GM19463 (cell line): ENCODE measurements around the gene C19orf33.

Experiments
- ATAC-seq: cut with Tn5 transposase; IDR thresholded peaks from one replicate; pipeline ENCODE4 v1.9.1; 2021; ENCODE audit warnings: mild to moderate bottlenecking, moderate library complexity; ENCODE audit not compliant: unreplicated experiment

Gene C19orf33

DNA sequence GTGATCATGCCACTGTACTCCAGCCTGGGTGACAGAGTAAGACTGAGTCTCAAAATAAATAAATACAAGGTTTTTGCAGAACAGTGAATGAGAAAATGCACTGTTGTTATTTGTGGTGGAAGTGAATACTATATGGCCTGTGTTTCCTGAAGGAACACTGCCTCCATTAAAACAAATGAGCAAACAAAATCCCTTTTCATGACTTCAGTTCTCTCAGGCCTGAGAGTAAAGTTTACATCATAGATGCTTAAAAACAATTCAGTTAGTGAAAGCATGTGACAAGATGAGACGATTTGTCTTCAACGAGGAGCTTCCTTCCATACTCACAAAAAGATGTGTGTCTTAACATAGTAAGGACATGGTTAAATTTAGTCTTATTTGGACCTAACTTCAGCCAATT, 25.3 kb upstream of the C19orf33 start:
- ATAC-seq = no peak

DNA sequence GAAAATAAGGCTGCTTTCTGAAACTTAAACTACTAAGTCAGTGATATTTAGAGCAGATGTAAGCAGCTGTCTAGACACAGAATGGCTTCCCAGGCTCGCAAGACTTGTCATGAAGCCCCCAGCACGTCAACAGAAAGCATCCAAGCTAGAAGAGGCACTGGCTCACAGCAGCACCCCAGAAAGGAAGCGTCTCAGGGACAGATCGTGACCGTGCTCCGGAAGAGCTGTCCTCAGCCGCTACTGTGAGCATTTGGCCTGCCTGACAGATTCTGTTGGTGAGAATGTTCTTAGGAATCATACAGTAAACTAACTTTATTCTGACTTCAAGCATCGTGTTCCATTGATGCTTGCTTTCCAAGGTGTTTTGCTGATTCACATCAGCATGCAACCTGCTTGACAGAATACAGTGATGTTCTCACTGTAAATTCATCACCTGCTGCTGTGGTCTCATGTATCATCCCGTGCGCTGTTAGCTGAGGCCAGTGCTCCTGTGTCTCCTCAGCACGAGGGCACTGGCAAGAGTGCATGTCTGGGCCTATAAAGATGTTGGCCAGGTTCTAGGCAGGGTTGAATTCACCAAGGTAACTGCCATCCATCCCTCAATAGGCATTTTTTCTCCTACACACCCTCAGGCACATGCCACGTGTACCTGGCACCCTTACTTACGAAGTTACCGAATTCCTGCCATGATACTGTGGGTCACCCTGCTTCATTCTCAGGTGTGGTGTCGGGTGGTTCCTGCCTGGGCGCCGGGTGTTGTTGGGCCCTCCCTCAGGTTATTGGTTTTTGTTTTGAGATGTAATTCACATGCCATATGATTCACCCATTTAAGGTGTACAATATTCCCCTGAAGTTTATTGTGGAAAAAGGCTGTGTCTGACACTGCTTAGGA, 23.8 kb upstream of the C19orf33 start:
- ATAC-seq = no peak

DNA sequence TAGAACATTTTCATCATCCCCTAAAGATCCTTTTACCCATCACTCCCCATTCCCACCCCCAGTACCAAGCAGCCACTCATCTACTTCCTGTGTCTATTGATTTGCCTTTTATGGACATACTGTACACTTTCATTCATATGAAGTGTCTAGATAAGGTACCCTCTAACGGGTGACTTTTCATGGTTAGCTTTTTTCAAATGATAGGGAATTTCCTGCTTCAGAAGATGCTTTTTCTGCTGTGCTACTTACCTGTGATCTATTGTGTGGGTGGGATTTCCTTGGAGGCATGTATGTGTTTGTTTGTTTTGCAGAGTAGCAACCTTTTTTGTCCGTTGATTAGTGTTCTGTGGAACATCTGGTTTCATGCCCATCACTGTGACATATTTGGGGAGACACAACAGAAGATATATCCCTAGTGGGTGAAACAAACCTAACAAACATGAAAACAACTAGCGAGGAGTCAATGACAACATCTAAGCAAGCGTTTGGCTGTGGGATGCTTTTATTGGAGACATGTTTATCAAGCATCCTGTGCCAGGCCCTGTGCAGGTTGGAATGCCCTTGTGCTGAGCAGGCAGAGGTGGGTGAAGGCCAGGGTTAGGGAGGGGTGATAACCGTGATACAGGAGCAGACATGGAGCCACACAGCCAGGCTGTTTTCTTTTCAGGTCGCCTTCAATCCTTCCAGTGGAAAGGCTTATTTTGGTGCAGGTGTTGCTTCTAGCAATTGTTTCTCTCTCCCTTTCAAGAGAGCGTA, 22.1 kb upstream of the C19orf33 start:
- no peak for ATAC-seq

DNA sequence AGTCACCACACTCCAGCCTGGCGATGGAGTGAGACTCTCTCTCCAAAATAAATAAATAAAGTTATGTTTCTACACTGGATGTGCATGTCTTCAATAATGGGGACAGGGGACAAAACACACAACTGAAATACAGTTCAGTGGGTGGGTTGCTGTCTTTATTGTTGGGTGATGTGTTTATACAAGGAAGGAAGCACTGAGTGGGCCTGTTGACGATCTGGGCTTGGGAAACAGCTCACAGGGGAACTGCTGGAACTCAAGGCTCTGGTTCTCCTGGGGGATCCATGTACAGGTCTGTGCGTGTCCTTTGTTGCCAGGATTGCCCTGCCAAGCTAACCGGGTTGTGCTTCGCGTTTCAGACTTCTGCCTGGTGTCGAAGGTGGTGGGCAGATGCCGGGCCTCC, 20.8 kb upstream of the C19orf33 start:
- no peak for ATAC-seq

- ATAC-seq = no peak
These were observed 19.6 kb upstream of the C19orf33 start for GRCh38 chr19:38284422-38284821.

DNA sequence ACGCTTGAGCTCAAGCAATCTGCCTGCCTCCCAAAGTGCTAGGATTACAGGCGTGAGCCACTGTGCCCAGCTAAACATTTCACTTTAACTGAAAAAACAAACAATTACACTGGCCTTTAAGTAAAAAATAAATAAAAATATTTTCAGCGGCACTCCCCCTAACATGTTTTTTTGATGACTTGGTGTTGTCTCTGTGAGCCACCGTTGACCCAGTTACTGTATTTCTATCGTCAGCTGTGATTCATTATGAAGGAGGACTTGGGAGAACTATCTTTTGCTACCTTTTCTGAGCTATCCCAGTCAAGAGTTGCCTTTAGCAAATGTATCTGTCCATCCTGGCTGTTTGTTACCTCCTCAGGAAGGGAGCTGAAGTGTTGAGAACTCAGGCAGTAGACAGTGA, 18.5 kb upstream of the C19orf33 start:
- no peak for ATAC-seq

GRCh38 chr19:38287604-38288003, 16.4 kb upstream of the C19orf33 start:
- ATAC-seq = no peak

GRCh38 chr19:38288123-38288855, 15.8 kb upstream of the C19orf33 start:
- ATAC-seq = no peak

- no peak for ATAC-seq
These were observed 14.1 kb upstream of the C19orf33 start for GRCh38 chr19:38289955-38290354.

- ATAC-seq = no peak
These were observed 13.4 kb upstream of the C19orf33 start for GRCh38 chr19:38290631-38291147.

GRCh38 chr19:38291855-38292254, 12.2 kb upstream of the C19orf33 start:
- no peak for ATAC-seq

DNA sequence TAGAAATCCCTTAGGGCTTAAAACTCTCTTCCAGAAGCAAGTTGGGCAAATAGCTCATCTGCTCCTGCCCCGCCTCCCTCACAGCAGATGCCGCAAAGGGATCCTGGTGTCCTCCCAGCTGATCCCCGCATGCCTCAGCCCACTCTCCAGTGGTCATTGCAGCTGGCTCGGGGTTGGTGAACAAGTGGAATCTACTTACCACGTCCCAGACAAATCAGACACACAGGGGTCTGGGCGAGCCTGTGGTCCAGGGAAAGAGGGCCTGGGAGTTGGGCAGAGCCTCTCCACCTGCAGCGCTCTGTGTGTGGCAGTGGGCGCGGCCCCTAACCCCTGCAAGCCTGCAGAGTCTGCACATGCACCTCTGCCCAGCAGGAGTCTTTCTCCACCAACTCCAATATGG, 10.8 kb upstream of the C19orf33 start:
- no peak for ATAC-seq

- ATAC-seq = no peak
These were observed 10.0 kb upstream of the C19orf33 start for GRCh38 chr19:38294090-38294489.

GRCh38 chr19:38298821-38299680, 5.0 kb upstream of the C19orf33 start:
- no peak for ATAC-seq

DNA sequence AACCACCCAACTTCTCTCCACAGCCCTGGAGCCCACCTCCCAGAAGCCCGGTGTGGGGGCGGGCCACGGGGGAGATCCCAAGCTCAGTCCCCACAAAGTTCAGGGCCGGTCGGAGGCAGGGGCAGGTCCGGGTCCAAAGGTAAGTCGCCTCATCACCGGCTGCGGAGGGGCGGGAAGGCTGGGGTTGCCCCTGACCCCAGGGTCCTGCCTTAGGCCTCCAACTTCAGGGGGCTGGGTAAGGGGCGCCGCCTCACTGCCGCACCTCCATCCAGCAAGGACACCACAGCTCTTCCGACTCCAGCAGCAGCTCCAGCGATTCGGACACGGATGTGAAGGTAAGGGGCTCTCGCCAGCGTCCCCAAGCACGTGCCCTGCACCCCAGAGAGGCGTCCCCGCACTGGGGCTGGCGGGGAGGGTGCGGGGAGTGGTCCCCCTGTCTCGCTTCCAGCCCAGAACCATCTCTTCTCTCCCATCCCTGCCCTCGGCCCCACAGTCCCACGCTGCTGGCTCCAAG, 358 bp downstream of the C19orf33 start:
- no peak for ATAC-seq

GRCh38 chr19:38304866-38305429, 897 bp downstream of the C19orf33 start:
- ATAC-seq = no peak

DNA sequence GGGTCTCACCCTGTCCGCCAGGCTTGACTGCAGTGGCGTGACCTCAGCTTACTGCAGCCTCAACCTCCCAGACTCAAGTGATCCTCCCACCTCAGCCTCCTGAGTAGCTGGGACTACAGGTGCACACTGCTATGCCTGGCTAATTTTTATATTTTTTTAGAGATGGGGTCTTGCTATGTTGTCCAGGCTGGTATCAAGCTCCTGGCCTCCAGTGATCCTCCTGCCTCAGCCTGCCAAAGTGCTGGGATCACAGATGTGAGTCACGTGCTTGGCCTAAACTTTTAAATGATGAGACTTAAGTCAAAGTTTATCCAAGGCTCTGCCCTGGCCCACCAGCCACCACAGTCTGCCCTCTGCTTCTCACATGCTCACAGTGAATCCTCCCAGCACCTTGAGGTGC, 2.2 kb downstream of the C19orf33 start:
- no peak for ATAC-seq

DNA sequence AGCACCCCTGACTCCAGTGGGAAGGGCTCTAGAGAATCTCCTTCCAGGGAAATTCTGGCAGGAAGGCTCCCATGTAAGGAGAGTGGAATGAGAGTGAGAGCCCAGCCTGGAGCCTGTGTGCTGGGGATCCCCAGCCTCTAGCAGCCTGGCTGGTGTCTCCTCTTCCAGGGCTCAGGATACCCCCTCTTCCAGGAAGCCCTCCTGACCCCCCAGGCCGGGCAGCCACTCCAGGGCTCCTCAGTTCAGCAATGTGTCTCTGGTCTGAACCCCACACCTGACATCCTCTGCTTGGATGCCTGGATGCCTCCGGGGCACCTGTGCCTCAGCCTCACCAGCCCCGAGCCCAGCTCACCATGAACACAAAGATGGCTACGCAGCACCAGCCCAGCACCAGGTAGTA, 3.0 kb downstream of the C19orf33 start:
- ATAC-seq = no peak

GRCh38 chr19:38307597-38307996, 3.5 kb downstream of the C19orf33 start:
- ATAC-seq = no peak
